Embryonic facial prominence (tissue), 1 donor: ENCODE results near the gene NLRC5.
"Not testable (repeated sequence)": the region's sequence is repeated elsewhere in the genome, so short reads cannot be mapped to it uniquely, and the experiment has no call there.

Experiments used
- DNase-seq: peaks from one replicate; pipeline ENCODE4 v3.0.0-alpha.2; 2016; ENCODE audit errors: extremely low spot score

Gene NLRC5

DNA sequence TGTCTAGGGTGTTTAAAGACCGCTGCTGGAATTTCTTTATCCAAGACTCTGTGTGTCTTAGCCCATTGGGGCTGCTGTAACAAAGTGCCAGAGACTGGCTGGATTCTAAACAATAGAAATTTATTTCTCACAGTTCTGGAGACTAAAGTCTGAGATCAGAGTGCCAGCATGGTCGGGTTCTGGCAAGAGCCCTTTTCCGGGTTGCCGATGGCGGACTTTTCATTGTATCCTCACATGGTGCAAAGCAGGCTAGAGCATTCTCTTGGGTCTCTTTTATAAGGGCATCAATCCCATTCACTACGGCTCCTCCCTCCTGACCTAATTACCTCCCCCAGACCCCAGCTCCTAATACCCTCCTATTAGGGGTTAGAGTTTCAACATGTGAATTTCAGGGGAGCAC is 9.5 kb downstream of the NLRC5 start:
- no peak for DNase-seq

DNA sequence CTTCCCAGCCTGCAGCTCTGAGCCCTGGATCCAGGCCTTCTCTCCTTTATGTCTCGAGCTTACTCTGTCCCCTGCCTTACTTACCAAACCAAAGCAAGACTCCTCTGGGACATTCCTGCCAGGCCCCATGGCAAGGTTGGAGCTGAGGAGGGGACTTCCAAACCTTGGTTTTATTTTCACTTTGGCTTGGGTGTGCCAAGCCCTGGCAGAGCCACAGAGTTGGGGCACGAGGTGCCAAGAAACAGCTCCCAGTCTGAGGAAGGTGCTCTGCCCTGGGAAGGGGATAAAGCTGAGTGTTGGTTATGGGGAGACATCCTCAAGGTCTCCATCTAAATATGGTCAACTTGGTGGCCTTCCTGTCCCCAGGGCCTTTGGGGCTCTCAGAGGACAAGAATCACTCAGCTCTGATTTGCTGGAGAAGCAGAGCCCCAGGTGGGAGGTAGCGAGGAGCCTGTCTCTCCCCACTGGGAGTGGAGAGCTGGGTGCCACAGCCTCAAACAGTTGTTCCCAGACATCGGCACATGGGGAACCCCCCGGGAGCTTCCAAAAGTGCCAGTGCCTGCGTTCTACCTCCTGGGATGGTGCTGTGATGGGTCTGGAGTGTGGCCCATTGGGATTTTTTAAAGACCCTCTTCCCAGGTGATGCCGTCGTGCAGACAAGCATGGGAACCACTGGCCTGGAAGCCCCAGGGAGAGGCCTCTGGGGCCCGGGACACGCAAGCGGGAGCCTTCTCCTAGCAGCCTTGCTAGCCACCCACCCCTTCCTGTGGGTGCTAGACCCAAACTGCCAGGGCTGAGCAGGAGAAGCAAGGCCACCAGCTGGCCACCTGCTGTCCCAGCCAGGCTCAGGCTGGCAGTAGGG is 10.3 kb downstream of the NLRC5 start:
- no peak for DNase-seq

DNA sequence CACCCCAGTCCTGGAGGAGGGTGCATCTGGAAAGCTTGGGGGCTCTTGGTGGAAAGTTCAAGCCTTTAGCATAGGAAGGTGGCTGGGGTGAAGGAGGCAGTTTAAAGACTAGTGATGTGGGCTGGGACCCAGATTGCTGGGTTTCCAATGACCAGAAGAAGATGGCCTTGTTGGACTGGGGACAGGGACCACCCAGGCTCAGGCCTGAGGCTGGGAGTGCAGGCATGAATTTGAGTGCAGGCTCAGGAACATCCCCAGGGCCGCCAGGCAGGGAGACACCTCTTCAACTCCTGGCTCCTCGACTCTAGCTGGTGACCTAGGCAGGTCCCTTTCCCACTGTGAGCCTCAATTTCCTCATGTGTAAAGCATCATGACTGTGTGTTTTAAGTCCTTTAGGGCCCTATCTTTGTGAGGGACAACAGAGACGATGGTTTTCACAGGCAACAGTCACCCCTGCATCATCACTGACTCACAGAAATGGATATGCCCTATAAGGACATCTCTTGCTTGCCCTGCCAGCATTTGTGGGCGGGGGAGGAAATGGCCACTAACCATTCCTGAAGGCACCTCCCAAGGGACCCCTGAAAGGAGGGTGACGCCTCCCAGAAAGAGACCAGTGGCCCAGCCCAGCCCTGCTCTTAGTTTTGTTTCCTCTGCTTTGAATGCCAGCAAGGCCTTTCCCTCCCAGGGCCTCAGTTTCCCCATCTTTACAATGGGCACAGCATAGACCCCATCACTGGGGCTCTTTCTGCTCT is 11.1 kb downstream of the NLRC5 start:
- DNase-seq: no peak

DNA sequence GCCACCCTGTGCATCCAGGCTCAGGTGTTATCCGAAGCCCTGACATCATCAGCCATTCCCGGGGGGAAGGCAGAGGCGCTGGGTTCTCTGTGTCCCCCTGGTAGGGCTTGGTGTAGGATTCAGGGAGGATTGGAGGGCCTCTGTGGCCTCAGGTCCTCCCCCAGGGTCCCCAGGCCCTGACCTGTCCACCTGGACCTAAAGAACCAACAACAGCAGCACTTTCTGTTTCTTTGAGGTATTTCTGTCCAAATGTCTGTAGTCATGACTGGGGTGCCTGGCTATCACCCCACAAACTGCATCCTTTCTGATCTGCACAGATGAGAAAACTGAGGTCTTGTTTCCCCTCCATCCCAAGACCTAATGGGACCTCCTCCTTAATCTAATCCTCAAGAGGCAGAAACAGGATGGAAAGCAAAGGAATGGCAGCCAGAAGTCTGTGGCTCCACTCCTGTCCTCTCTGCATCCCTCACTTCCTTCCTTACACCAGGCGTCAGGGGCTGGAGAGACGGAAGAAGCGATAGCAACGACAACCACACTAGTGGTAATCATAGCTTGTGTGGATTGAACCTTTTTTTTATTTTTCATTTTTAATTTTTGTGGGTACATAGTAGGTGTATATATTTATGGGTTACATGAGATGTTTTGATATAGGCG is 11.8 kb downstream of the NLRC5 start:
- DNase-seq: no peak

DNA sequence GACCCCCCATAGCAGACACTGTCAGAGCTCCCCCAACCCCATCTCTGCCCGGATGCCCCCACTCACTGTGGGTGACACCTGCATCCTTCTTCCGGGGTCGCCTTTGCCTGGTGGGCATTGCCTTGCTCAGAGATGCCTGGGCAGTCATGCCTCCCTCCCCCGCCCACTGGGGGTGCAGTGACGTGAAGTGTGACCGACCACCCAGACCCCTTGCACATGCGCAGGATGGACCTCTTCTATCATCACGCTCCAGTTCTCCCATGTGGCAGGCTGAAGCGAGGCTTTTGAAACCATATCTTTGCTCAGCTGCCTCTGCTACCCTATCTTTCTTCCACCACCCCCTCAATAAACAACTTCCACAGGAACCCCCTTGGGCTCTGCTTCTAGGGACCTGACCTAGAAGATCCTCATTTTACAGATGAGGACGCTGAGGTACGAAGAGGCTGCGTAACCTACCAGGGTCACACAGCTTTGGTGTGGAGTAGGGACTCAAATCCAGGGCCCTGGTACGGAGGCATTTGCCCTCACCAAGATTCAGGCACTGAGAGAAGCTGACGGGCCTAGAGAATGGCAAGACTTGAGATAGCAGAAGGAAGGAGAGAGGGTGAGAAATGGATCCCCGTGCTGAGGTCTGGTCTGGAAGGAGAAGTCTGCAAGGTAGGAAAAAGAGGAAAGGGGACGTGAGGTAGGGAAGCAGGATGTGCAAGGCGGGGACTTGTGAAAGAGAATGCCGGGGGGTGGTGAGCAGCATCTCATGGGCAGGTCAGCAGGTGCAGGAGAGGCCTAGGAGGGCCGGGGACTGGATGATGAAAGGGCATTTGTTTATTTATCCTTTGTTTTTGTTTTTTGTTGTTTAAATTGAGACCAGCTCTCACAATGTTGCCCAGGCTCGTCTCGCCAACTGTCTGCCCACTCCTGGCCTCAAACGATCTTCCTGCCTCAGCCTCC is 14.4 kb downstream of the NLRC5 start:
- no peak for DNase-seq

DNA sequence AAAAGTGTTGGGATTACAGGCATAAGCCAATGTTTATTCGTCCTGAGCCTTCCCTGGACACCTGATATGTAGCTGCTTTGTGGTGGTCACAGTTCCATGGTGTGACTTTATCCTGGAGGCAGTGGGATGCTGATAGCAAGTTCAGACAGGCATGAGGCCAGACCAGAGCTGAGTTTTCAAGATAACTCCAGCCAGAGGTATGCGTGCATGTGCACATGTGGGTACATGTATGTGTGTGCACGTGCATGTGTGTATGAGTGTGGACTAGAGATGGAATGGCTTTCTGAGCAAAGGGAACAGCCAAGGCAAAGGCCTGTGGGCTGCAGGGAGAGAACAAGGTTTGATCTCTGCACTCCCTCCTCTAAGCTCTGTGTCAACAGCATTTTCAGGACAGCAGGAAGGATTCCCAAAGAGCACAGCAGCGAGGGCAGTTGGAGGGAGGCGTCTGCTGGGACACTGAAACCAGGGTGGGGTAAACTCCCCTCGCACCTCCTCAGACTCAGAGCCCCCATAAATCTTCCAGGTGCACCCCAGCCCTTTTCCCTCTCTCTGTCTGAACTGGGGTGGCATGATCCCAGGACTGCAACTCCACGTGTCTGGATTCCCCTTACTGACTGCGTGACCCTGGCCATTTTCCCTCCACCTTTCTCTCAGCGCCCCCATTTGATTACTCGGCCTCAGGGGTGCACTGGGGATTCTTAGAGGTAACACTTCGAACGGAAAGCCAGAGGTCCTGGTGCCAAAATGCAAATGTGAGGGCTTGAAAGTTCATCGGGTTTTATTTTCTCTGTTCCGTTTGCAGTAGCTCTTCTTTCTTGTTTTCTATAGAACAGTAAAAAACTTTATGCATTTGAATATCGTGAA is 15.3 kb downstream of the NLRC5 start:
- no peak for DNase-seq

DNA sequence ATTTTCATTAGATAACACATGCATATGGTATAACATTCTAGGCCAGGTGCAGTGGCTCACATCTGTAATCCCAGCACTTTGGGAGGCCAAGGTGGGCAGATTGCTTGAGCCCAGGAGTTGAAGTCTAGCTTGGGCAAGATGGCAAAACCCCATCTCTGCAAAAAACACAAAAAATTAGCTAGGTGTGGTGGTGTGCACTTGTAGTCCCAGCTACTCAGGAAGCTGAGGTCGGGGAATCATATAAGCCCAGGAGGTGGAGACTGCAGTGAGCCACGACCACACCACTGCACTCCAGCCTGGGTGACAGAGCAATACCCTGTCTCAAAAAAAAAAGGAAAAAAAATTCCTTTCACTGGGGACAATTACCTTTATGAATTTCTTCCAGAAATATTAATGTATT is 16.2 kb downstream of the NLRC5 start:
- not testable (repeated sequence) for DNase-seq

DNA sequence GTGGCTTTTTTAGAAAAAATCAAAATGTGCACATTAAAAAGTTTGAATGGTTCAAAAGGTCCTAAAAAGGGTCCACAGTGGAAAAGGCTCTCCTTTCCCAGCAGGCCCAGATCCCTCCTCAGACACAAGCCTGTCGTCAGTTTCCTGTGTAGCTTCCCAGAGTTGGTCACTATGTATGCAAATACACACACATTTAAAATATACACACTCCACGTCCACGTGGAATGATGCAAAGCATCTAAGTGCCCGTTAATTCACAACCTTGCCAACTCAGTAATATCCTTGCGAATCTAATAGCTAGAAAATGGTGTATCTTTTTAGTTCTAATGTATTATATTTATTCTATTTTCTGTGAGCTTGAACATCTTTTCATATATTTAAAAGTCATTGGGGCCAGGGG is 17.7 kb downstream of the NLRC5 start:
- DNase-seq: no peak

DNA sequence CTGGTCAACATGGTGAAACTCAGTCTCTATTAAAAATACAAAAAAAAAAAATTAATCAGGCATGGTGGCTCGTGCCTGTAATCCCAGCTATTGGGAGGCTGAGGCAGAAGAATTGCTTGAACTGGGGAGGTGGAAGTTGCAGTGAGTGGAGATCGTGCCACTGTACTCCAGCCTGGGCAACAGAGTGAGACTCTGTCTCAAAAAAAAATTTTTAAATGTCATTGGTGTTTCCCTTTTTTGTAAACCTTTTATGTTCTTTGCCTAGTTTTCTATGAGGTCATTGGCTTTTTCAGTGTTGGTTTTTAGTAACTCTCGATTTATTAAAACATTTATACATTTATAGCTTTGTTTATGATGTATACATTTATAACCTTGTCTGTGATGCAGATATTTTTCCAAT is 18.2 kb downstream of the NLRC5 start:
- no peak for DNase-seq

DNA sequence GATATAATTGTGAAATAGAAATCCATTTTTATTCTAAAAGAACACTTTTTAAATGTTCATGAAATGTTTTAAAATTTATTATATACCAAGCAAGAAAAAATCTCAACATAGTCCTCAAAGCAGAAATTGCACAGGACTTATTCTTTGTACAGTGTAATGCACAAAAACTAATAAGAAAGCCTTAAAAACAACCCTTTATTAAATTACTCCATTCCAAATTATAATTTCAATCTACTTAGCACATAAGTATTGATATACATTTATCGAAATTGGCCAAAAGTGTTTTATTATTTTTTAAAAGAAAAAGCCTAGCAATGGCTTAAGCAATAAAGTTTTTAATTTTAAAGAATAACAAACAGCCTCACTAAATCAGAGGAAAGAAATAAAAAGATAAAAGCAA is 19.1 kb downstream of the NLRC5 start:
- no peak for DNase-seq

DNA sequence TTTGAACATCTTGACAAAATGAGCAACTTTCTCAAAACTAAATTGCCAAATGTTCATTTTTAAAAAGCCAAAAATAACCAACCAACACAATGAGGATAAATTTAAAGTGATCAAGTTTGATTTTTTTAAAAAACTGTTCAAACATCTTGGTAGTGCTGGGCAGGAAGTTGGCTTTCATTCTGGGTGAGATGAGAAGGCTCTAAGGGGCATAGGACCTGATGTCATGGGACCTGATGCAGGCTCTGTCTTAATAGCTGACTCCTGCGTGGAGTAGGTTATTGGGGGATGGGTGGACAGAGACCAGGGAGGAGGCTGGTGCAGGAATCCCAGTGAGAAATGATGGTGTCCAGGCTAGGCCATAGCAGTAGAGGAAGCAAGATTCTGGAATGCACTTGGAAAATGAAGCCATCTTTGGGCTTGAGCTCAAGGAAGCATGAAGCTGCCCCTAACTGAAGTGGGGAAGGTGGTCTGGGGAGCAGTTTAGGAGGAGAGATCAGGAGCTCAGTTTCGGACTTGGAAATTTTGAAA is 20.4 kb downstream of the NLRC5 start:
- no peak for DNase-seq

DNA sequence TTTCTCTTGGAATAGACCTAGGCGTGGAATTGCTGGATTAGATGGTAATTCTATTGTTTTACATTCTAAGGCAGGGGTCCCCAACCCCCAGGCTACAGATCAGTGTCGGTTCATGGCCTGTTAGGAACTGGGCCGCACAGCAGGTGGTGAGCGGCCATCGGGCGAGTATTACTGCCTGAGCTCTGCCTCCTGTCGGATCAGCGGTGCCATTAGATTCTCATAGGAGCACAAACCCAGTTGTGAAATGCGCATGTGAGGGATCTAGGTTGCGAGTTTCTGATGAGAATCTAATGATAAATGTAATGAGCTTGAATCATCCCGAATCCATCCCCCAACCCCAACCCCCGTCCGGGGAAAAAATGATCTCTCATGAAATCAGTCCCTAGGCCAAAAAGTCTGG is 23.0 kb downstream of the NLRC5 start:
- no peak for DNase-seq

DNA sequence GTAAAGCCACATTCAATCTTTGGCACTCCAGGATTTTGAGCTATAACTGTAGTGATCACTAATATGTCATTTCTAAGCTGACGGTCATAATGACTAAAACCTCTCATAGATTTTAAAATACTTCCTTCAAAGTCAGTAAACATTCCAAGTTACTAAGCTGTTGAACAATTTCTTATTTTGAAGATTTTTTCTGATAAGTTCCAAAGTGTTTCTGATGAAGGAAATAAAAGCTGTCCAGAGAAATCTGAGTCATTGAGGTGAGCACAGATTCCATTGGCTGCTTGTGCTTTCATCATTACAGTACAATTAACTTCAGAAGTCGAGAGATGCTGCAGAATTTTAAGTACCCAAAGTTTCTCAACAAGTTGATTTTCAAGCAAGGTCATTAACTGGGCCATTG is 23.9 kb downstream of the NLRC5 start:
- DNase-seq: no peak

DNA sequence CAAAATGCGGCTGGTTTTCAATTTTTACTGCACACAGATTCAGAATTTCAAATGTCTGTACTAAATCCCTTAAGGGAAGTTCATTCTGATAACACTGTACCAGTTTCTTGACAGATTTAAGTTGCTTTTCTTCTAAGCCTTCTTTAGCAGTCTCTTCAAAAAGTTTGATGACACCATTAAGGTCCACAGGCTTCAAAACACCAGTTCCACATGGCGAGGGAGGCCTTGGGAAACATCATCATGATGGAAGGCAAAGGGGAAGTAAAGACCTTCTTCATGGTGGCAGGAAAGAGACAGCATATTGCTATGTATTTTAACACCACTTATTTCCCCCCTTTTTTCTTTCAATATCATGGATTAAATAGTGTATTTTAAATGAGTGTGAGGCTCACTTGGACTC is 24.5 kb downstream of the NLRC5 start:
- no peak for DNase-seq

DNA sequence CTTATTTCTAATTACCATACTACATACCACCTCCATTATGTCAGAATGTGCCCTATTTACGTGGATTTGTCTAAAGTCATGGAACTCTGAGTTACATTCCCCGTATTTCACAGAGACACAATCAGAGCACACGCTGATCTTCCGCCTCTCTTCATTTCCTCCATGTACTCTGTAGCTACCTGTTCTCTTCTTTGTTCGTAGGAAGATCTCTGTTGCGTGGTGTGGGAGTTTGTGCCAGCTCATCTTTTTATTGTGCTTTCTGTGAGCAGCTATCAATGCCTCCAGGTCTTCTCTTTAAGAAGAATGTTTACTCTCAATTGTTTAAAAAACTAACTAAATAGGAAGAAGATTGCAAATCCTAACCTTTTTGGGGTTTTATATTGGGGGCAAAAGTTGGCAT is 26.9 kb downstream of the NLRC5 start:
- no peak for DNase-seq

DNA sequence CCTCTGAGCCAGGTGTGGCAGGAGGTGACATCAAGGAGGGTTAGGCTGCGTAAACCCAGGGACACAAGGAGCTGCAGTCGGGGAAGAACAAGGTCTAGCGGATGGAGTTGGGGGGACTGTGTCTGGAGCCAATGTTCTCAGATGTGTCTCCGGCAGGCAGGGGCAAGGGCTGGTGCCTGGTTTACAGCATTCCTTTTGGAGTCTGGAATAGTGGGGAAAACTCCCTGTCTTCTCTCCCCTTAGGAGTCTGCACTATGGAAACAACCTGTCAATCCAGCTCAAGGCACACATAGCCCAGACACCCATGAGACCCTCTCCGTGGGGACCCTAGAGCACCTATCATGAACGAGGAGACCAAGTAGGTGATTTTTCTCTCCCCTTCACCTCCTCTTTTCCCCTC is 27.5 kb downstream of the NLRC5 start:
- no peak for DNase-seq

DNA sequence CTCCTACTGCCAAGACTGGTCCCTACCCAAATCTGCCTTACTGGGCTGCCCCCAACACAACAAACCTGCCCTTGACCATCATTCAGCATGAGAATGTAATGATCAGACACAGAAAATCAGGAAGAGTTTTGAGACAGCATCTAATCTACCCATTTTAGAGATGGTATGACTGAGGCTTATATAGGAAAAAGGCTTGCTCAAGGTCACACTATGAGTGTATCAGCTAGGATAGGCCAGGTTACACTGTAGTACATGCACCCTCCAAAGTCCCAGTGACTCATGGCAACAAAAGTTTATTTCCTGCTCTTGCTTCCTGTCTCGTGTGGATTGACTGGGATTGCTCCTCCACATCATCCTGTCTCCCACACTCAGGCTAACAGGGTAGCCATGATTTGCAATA is 27.9 kb downstream of the NLRC5 start:
- no peak for DNase-seq

DNA sequence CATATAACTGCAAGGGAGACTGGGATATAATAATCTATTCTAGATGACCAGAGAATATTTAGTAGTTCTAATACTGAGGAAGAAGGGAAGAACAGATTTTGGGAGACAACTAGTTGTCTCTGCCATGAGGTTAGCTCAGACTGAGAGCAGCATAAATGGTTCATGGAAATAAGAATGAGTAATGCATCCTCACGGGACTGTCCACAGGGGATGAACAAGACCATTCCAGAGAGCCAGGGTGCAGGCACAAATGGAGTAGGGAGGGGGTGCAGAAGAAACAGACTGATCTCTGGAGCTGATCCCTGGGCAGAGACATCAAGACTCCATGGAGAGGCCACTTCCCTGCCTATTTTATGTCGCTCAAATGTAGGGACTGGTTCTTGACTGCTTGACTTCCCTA is 30.4 kb downstream of the NLRC5 start:
- DNase-seq: no peak

DNA sequence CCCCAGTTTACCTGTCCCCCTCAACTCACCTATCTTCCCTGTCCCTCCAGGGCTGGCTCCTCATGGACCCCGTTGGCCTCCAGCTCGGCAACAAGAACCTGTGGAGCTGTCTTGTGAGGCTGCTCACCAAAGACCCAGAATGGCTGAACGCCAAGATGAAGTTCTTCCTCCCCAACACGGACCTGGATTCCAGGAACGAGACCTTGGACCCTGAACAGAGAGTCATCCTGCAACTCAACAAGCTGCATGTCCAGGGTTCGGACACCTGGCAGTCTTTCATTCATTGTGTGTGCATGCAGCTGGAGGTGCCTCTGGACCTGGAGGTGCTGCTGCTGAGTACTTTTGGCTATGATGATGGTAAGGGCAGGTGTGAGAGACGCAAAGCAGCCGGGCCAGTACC is 31.3 kb downstream of the NLRC5 start:
- DNase-seq: no peak

DNA sequence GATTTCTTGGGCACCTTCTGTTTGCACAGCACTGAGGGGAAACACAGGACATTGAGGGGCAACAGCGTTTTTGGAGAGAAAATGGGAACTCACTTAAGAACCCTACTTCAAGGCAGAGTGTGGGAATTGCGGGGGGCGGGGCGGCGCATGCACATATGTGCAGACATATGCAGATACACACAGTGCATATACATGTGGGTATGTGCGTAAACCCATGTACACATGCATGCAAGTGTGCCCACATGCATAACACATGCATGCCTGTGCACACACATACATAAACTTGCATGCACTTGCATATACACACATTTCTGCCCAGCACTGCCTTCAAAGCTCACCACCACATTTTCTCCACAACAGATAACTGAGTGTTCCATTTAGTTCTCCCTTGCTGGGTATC is 32.4 kb downstream of the NLRC5 start:
- DNase-seq: no peak
